HG03571 (cell line): ENCODE data around the gene C1orf232.

ENCODE experiments used
- ATAC-seq: cut with Tn5 transposase; IDR thresholded peaks from one replicate; pipeline ENCODE4 v1.9.1; 2021; ENCODE audit not compliant: unreplicated experiment

The C1orf232 gene

GRCh38 chr1:26125382-26125781 lies 43.4 kb downstream of the C1orf232 start:
- ATAC-seq, result no peak

- ATAC-seq, result no peak
Measured at GRCh38 chr1:26124418-26125331, 44.1 kb downstream of the C1orf232 start.

GRCh38 chr1:26122988-26123973 lies 45.5 kb downstream of the C1orf232 start:
- no peak for ATAC-seq

- no peak for ATAC-seq
Measured at GRCh38 chr1:26121854-26122773, 46.6 kb downstream of the C1orf232 start.

- no peak for ATAC-seq
Measured at GRCh38 chr1:26119892-26120608, 48.7 kb downstream of the C1orf232 start.

GRCh38 chr1:26114165-26114927 lies 54.4 kb downstream of the C1orf232 start:
- ATAC-seq, result no peak
